SIG-M5 treated with dmso at 0.1 percent for 504 hours (cell line): ENCODE measurements around the gene GSPT2.
"Not testable (repeated sequence)": the region's sequence is repeated elsewhere in the genome, so short reads cannot be mapped to it uniquely, and the experiment has no call there.

Experiments
- DNase-seq: peaks from one replicate; lab custom pipeline; 2025; ENCODE audit not compliant: unreplicated experiment; lab: John Stamatoyannopoulos, UW

GSPT2 gene

DNA sequence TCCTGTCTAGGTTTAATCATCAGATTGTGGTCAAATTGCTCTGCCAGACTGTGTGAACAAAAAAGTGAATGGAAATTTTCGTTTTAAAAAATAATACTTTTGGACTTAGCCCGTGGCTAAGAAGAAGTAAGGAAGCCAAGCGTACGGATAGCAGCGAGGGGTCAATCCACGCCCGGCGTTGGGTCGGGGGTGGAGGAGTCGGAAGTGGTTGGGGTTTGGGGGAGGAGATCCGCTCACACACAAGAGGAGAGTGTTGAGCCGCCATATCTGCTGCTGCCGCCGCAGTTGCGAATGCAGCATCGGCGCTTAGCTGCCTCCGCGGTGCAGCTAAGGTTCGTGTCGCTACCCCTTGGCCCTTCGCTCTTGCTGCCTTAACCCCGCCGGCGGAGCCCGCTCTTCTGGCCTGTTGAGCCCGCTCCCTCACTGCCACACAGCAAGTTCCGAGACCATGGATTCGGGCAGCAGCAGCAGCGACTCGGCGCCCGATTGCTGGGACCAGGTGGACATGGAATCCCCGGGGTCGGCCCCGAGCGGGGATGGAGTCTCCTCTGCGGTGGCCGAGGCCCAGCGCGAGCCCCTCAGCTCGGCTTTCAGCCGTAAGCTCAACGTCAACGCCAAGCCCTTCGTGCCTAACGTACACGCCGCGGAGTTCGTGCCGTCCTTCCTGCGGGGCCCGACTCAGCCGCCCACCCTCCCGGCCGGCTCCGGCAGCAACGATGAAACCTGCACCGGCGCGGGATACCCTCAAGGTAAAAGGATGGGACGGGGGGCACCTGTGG is at the start of gene GSPT2:
Gene GSPT2 (plus strand): TSS at position 264 of the 779 bp plus-strand sequence. CDS start 185 bp downstream, at position 449.
- DNase-seq = no peak

DNA sequence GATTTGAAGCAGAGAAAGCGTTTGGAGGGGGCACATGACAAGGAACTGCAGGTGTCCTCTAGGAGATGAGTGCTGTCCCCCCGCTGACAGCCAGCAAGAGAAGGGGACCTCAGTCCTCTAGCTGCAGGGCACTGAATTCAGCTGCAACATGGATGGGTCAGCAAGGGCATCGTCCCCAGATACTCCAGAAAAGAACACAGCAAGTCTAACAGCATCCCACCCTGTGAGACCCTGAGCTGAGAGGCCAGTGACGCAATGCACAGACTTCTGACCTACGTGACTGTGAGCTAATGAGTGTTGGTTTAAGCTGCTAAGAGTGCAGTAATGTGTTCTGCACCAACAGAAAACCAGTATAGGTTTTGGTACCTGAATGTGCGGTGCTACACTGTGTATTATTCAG is 49.0 kb upstream of the GSPT2 start:
- no peak for DNase-seq

DNA sequence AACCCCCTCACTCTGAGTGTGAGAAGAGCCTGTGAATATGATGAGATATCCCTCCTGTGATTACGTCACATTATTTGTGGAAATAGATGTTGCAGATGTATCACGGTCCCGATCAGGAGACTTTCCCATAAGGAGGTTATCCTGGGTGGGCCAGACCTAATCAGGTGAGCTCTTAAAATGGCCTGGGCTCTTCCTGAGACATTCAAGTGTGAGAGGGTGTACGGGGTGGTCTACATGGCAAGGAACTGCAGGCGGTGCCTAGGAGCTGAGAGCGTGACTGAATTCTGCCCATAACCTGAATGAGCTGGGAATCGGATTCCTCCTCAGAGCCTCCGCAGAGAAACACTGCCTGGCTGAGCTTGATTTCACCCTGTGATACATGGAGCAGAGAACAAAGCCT is 45.8 kb upstream of the GSPT2 start:
- DNase-seq = no peak

DNA sequence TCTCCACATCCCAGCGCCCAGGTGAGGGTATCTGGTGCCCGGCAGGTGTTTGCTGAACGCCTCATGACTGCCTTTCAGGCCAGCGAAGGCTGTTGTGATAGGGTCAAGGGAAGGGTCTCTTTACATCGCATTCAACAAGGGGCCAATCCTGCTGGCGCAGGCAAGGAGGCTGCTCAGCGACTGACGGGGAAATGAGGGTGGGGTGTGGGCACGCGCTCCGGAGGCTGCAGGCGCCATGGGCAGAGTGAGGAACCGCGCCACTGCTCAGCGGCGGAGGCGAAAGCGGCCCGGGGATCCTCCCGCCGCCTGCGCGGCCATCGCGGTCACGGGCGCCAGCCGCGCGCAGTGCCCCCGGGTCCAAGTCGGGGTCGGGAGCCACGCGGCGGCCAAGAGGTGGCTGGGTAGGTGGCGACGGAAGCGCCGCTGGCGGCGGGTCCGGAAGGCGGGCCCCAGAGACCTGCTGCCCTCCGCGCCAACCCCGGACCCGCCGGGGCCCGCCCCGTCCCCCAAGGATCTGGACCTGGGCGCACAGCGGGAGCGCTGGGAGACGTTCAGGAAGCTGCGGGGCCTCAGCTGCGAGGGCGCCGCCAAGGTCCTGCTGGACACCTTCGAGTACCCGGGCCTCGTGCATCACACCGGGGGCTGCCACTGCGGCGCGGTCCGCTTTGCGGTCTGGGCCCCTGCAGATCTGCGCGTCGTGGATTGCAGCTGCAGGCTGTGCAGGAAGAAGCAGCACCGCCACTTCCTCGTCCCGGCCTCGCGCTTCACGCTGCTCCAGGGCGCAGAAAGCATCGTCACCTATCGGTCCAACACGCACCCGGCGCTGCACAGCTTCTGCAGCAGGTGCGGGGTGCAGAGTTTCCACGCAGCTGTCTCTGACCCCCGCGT is 32.7 kb upstream of the GSPT2 start, which contains the start of gene CENPVL1:
Gene CENPVL1 (plus strand): TSS at position 236 of the 888 bp plus-strand sequence. CDS start 0 bp downstream, at position 236.
- not testable (repeated sequence) for DNase-seq

DNA sequence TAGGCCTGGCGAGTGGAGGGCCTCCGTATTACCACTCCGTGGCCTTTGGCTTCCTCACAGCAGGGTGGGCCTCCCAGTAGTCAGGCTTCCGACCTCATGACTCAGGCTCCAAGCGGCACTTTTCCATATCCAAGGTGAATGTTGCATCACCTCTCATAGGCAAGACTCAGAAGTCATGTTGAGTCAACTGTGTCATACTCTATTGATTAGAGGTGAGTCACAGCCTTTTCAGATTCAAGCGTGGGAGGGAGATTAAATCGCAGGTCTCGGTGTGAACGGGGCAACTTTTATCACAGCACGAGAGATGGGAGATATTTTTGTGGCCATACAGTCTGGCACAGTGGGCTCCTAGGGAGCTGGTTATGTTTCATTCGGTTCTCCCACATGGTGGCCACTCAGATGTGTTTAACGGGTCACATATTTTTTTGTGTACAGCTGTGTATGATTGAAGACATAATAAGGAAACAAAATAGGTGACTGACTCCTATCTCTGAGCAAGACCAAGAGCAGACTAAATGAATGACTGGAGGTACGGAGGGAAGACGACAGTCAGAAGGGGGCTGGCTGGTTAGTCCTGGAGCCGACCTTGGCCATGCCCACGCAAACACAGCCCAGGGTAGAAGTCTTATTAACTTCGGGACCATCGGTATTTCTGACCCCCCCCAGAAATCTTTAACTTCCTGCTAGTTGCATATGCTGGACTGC is 30.1 kb upstream of the GSPT2 start:
- DNase-seq = not testable (repeated sequence)

GRCh38 chrX:51728202-51728601 is 15.0 kb upstream of the GSPT2 start:
- no peak for DNase-seq

GRCh38 chrX:51737091-51737490 is 6.2 kb upstream of the GSPT2 start:
- peak; percentile 32 for DNase-seq

- DNase-seq = no peak
Measured at GRCh38 chrX:51742586-51742985, 656 bp upstream of the GSPT2 start.

DNA sequence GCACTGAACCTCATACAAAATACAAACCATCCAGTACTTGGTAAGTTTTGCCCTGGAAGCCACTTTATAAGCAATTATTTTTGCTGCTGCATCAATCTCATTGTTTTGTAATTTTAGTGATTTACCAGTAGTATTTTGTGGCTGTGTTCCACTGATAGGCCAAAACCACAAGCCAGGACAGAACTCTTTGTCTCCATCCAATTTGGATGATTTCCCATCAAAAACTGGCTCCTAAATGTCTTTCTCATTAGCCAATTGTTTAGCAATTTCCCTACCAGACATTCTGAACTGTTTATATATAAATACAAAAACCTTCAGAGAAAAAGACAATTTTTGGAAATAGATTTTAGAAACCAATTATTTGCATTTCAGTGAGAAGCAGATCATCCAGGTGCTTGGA is 4.4 kb downstream of the GSPT2 start:
- no peak for DNase-seq

GRCh38 chrX:51759055-51759839 is 16.0 kb downstream of the GSPT2 start:
- DNase-seq = no peak

DNA sequence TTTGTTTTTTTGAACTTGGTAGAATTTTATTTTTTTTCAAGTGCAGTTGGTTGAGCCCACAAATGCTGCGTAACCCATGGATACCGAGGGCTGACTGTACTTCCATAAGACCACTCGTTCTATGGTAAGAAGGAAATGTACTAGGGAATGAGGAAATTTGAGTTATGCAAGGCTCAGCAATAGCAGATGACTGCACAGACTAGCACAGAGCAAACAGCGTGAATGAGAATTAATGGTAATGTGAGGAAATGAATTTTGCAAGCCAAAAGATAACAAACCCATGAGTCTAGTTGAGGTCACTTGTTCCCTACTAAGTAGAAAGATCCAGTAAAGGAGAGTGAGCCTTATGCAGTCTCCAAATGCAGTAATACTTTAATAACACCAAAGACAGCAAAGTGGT is 17.4 kb downstream of the GSPT2 start:
- peak; percentile 0 for DNase-seq

- DNase-seq = no peak
Measured at GRCh38 chrX:51766546-51766945, 23.3 kb downstream of the GSPT2 start.

DNA sequence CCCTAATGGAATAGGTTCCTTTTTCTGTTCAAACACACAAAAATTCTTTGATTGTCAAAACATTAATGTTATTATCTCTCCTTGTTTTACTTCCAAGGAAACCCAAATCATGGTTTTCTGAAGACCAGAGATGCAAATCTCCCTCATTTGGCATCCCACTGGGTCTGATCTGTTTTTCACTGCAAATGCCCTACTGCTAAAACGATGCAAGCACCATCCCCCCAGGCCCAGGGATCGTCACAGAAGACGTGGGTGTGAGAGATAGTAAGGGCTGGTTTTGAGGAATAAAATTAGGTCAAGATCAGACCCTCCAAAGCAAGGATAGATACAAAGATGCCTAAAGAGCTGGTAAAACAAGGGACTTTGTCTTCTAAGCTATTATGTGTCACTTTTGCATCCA is 33.6 kb downstream of the GSPT2 start:
- no peak for DNase-seq

GRCh38 chrX:51779306-51779705 is 36.1 kb downstream of the GSPT2 start:
- no peak for DNase-seq

DNA sequence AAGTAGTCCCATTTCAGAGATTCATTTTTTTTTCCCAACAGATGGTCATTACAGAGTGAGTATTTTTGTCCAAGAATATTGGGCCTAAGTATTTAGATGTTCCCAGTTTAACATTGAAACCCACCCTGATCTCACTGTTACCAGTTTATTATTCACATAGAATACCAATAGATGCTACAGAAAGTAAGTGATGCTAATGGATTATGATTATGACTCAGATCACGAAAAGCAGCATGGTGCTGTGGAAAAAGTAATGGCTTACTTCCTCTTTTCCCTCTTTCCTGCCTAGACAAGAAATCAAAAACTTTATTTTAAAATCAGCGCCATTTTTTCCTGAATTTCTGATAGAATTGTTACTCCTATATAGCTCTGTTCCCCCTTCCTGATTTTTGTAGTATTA is 51.9 kb downstream of the GSPT2 start:
- DNase-seq = no peak
